Endothelial cell (in vitro differentiated cells): ENCODE results near the gene FAM43B. TPM values are rescaled to one million over a fixed set of nuclear protein-coding genes. Genes with fewer than 3 reads are reported as not detected.
A peak's percentile ranks its signal among the peaks of the same experiment; 100 is the strongest.

Experiments
- DNase-seq: peaks from one replicate; pipeline ENCODE4 v3.0.0; 2021; ENCODE audit warnings: low spot score
- H3K27ac Mint-ChIP-seq: one replicate; pipeline ENCODE4 v1.8.0; 2021; ENCODE audit warnings: mixed read lengths, inconsistent platforms; ENCODE audit not compliant: unreplicated experiment
- H3K27me3 Mint-ChIP-seq: one replicate; pipeline ENCODE4 v1.8.0; 2021; ENCODE audit warnings: mild to moderate bottlenecking, moderate library complexity, mixed read lengths, inconsistent platforms; ENCODE audit not compliant: unreplicated experiment
- H3K36me3 Mint-ChIP-seq: one replicate; pipeline ENCODE4 v1.8.0; 2021; ENCODE audit warnings: mild to moderate bottlenecking, low read depth, mixed read lengths, inconsistent platforms; ENCODE audit not compliant: unreplicated experiment
- H3K4me1 Mint-ChIP-seq: one replicate; pipeline ENCODE4 v1.8.0; 2021; ENCODE audit warnings: mild to moderate bottlenecking, mixed read lengths, inconsistent platforms; ENCODE audit not compliant: unreplicated experiment
- H3K4me3 Mint-ChIP-seq: one replicate; pipeline ENCODE4 v1.8.0; 2021; ENCODE audit warnings: mild to moderate bottlenecking, mixed read lengths, inconsistent platforms; ENCODE audit not compliant: unreplicated experiment
- H3K9me3 Mint-ChIP-seq: one replicate; pipeline ENCODE4 v1.8.0; 2021; ENCODE audit warnings: mixed read lengths, inconsistent platforms; ENCODE audit not compliant: unreplicated experiment
- CTCF ChIP-seq: fragments of 200-600 bp; sonication (generic); IDR thresholded peaks from one replicate; pipeline ENCODE4 v1.5.0; 2021; ENCODE audit warnings: antibody characterized with exemption; ENCODE audit not compliant: unreplicated experiment
- total RNA-seq: library from RNA; stranded (reverse); fragmentation: NEBNext Ultra II Directional; extraction: Animal tissue kit (Norgen Biotek cat#: 25700); gene quantifications from one replicate; pipeline ENCODE4 v1.2.1, GENCODE V29; 2021; ENCODE audit not compliant: unreplicated experiment

FAM43B gene
- total RNA-seq, 1 donor from 2014 or later: 1.7 TPM

- DNase-seq: no peak
- peaks cover 22% of the 10 kb centered on the region for H3K4me1 Mint-ChIP-seq
- no peak overlapping the region for H3K27ac Mint-ChIP-seq
- H3K9me3 Mint-ChIP-seq: no peaks in the 10 kb centered on the region
- no peaks in the 10 kb centered on the region for H3K36me3 Mint-ChIP-seq
- TF ChIP-seq CTCF: no peak
- H3K4me3 Mint-ChIP-seq: no peak overlapping the region
- H3K27me3 Mint-ChIP-seq: peaks cover 4% of the 10 kb centered on the region
Measured at GRCh38 chr1:20565234-20565633, 12.9 kb downstream of the FAM43B start.

GRCh38 chr1:20569523-20570098 lies 17.2 kb downstream of the FAM43B start:
- Mint-ChIP-seq H3K4me1 (peaks cover 19% of the 10 kb centered on the region), H3K36me3 (no peaks in the 10 kb centered on the region), H3K9me3 (no peaks in the 10 kb centered on the region), H3K27me3 (no peaks in the 10 kb centered on the region), H3K27ac (no peak overlapping the region), H3K4me3 (no peak overlapping the region)
- no peak for DNase-seq
- TF ChIP-seq CTCF: no peak

GRCh38 chr1:20571427-20571826 lies 19.1 kb downstream of the FAM43B start:
- DNase-seq: no peak
- Mint-ChIP-seq H3K36me3 (no peaks in the 10 kb centered on the region), H3K9me3 (no peaks in the 10 kb centered on the region), H3K27ac (no peak overlapping the region), H3K27me3 (no peaks in the 10 kb centered on the region), H3K4me1 (peaks cover 10% of the 10 kb centered on the region), H3K4me3 (no peak overlapping the region)
- TF ChIP-seq CTCF: no peak

GRCh38 chr1:20573987-20574386 lies 21.6 kb downstream of the FAM43B start:
- no peak for TF ChIP-seq CTCF
- Mint-ChIP-seq H3K27me3 (no peaks in the 10 kb centered on the region), H3K9me3 (no peaks in the 10 kb centered on the region), H3K36me3 (no peaks in the 10 kb centered on the region), H3K27ac (peak overlapping the region; percentile 21), H3K4me1 (peaks cover 10% of the 10 kb centered on the region), H3K4me3 (no peak overlapping the region)
- no peak for DNase-seq

- peak; percentile 70 for TF ChIP-seq CTCF
- H3K9me3 Mint-ChIP-seq: no peaks in the 10 kb centered on the region
- peak; percentile 81 for DNase-seq
- H3K36me3 Mint-ChIP-seq: no peaks in the 10 kb centered on the region
- H3K4me1 Mint-ChIP-seq: peaks cover 10% of the 10 kb centered on the region
- H3K27me3 Mint-ChIP-seq: no peaks in the 10 kb centered on the region
- no peak overlapping the region for H3K27ac Mint-ChIP-seq
- H3K4me3 Mint-ChIP-seq: no peak overlapping the region
Measured at GRCh38 chr1:20574686-20575540, 22.5 kb downstream of the FAM43B start.
